Activated CD4-positive, alpha-beta memory T cell treated with anti-CD3 and anti-CD28 coated beads, Interleukin-2, amount 10 ng/mL, durations not matched to agents 7 days and 5 days (primary cell): Measurements from ENCODE around the gene NEUROD2. TPM values are rescaled to one million over a fixed set of nuclear protein-coding genes. Genes with fewer than 3 reads are reported as not detected.

Experiments
- CTCF ChIA-PET: fragments of 350-600 bp; sonication (Branson Sonifier 250); formaldehyde crosslinking; loops from one replicate; lab custom pipeline; 2021; ENCODE audit warnings: antibody characterized with exemption, inconsistent platforms; lab: Charles Lee
- POLR2A ChIA-PET: fragments of 350-600 bp; sonication (Branson Sonifier 250); formaldehyde crosslinking; loops from one replicate; lab custom pipeline; 2021; ENCODE audit warnings: antibody characterized with exemption; lab: Charles Lee
- DNase-seq: peaks from one replicate; pipeline ENCODE4 v3.0.0-alpha.2; 2020
- H3K27ac Mint-ChIP-seq: one replicate; pipeline ENCODE4 v1.8.0; 2021; ENCODE audit warnings: mild to moderate bottlenecking, mixed read lengths
- H3K27me3 Mint-ChIP-seq: one replicate; pipeline ENCODE4 v1.8.0; 2021; ENCODE audit warnings: mixed read lengths
- H3K36me3 Mint-ChIP-seq: one replicate; pipeline ENCODE4 v1.8.0; 2021; ENCODE audit warnings: low read depth, mixed read lengths
- H3K4me1 Mint-ChIP-seq: one replicate; pipeline ENCODE4 v1.8.0; 2021; ENCODE audit warnings: mixed read lengths
- H3K4me3 Mint-ChIP-seq: one replicate; pipeline ENCODE4 v1.8.0; 2021; ENCODE audit warnings: mild to moderate bottlenecking, mixed read lengths
- H3K9me3 Mint-ChIP-seq: one replicate; pipeline ENCODE4 v1.8.0; 2021; ENCODE audit warnings: mixed read lengths
- total RNA-seq, 2 experiments: library from RNA; stranded (reverse); gene quantifications; one replicate each; pipeline ENCODE4 v1.2.3, GENCODE V29; 2021

The NEUROD2 gene
- total RNA-seq, 2 experiments from 2014 or later = not detected

- ChIA-PET POLR2A (interaction anchor here (0.9 kb wide), 1 partner anchor 46 kb away, joined by 3 read pairs; the partner anchor contains the start of gene PGAP3), CTCF (interaction anchor here (0.7 to 0.9 kb wide), 2 partner anchors 9 to 18 kb away, joined by 3 read pairs; no protein-coding TSS in a partner anchor)
- H3K4me3 Mint-ChIP-seq = no peak overlapping the region
- no peaks in the 10 kb centered on the region for H3K9me3 Mint-ChIP-seq
- DNase-seq = no peak
- peaks cover 54% of the 10 kb centered on the region for H3K4me1 Mint-ChIP-seq
- H3K27ac Mint-ChIP-seq = no peak overlapping the region
- H3K27me3 Mint-ChIP-seq = no peaks in the 10 kb centered on the region
- no peaks in the 10 kb centered on the region for H3K36me3 Mint-ChIP-seq
These were observed 34.2 kb upstream of the NEUROD2 start for GRCh38 chr17:39641883-39642282.

- Mint-ChIP-seq H3K27ac (no peak overlapping the region), H3K36me3 (no peaks in the 10 kb centered on the region), H3K4me3 (no peak overlapping the region), H3K27me3 (no peaks in the 10 kb centered on the region), H3K4me1 (peaks cover 62% of the 10 kb centered on the region), H3K9me3 (no peaks in the 10 kb centered on the region)
- POLR2A ChIA-PET = interaction anchor here (0.9 kb wide), 1 partner anchor 47 kb away, joined by 3 read pairs; the partner anchor contains the start of gene PGAP3
- CTCF ChIA-PET = interaction anchor here (0.7 to 1.6 kb wide), 5 partner anchors 10 to 20 kb away, joined by 3 to 7 read pairs (median 3); no protein-coding TSS in a partner anchor
- DNase-seq = no peak
These were observed 33.4 kb upstream of the NEUROD2 start for GRCh38 chr17:39641097-39641496.

- H3K9me3 Mint-ChIP-seq = no peaks in the 10 kb centered on the region
- DNase-seq = no peak
- no peaks in the 10 kb centered on the region for H3K27me3 Mint-ChIP-seq
- H3K4me3 Mint-ChIP-seq = no peak overlapping the region
- CTCF ChIA-PET = interaction anchor here (1.1 to 1.6 kb wide), 4 partner anchors 13 to 28 kb away, joined by 3 to 7 read pairs (median 4); no protein-coding TSS in a partner anchor
- no peaks in the 10 kb centered on the region for H3K36me3 Mint-ChIP-seq
- H3K4me1 Mint-ChIP-seq = peaks cover 65% of the 10 kb centered on the region
- no peak overlapping the region for H3K27ac Mint-ChIP-seq
- POLR2A ChIA-PET = no interaction called here
These were observed 32.9 kb upstream of the NEUROD2 start for GRCh38 chr17:39640591-39641031.

- Mint-ChIP-seq H3K27me3 (no peaks in the 10 kb centered on the region), H3K9me3 (no peaks in the 10 kb centered on the region), H3K36me3 (no peaks in the 10 kb centered on the region), H3K4me3 (no peak overlapping the region), H3K27ac (no peak overlapping the region), H3K4me1 (peaks cover 65% of the 10 kb centered on the region)
- POLR2A ChIA-PET = no interaction called here
- no peak for DNase-seq
- CTCF ChIA-PET = interaction anchor here (1.3 to 9.1 kb wide), 5 partner anchors 14 to 91 kb away, joined by 3 to 151 read pairs (median 5); partner anchors contain the start of gene PPP1R1B
These were observed 32.1 kb upstream of the NEUROD2 start for GRCh38 chr17:39639566-39640458.

- Mint-ChIP-seq H3K36me3 (no peaks in the 10 kb centered on the region), H3K9me3 (no peaks in the 10 kb centered on the region), H3K27me3 (no peaks in the 10 kb centered on the region), H3K27ac (no peak overlapping the region), H3K4me1 (peaks cover 67% of the 10 kb centered on the region), H3K4me3 (no peak overlapping the region)
- ChIA-PET POLR2A (interaction anchor here (2.0 kb wide), 1 partner anchor 116 kb away, joined by 5 read pairs; no protein-coding TSS in a partner anchor), CTCF (interaction anchor here (1.3 to 9.1 kb wide), 6 partner anchors 13 to 92 kb away, joined by 5 to 151 read pairs (median 7); partner anchors contain the start of gene PPP1R1B)
- DNase-seq = no peak
These were observed 31.3 kb upstream of the NEUROD2 start for GRCh38 chr17:39639043-39639442.

- Mint-ChIP-seq H3K4me3 (peak overlapping the region; percentile 88), H3K27ac (peak overlapping the region; percentile 70), H3K9me3 (no peaks in the 10 kb centered on the region), H3K4me1 (peaks cover 60% of the 10 kb centered on the region), H3K36me3 (no peaks in the 10 kb centered on the region), H3K27me3 (no peaks in the 10 kb centered on the region)
- DNase-seq = no peak
- POLR2A ChIA-PET = interaction anchor here (1.0 to 2.0 kb wide), 7 partner anchors 11 to 289 kb away, joined by 3 to 7 read pairs (median 4); partner anchors contain the start of genes CDK12, LRRC3C, ORMDL3 and PGAP3
- CTCF ChIA-PET = interaction anchor here (0.9 to 9.1 kb wide), 7 partner anchors 12 to 91 kb away, joined by 3 to 151 read pairs (median 6); partner anchors contain the start of gene PPP1R1B
These were observed 30.6 kb upstream of the NEUROD2 start for GRCh38 chr17:39638317-39638716.

GRCh38 chr17:39636927-39637736 lies 29.4 kb upstream of the NEUROD2 start, which contains the start of gene STARD3:
TSS of gene STARD3 (plus strand) at chr17:39637144. CDS start at chr17:39653532, 16,388 bp downstream.
- peaks cover 50% of the 10 kb centered on the region for H3K4me1 Mint-ChIP-seq
- CTCF ChIA-PET = interaction anchor here (0.8 to 9.1 kb wide), 6 partner anchors 13 to 34 kb away, joined by 3 to 151 read pairs (median 4); partner anchors contain the start of gene PPP1R1B
- no peaks in the 10 kb centered on the region for H3K36me3 Mint-ChIP-seq
- peak; percentile 93 for DNase-seq
- POLR2A ChIA-PET = interaction anchor here (0.7 to 2.0 kb wide), 10 partner anchors 9 to 290 kb away, joined by 3 to 7 read pairs (median 3); partner anchors contain the start of genes CDK12, LRRC3C, ORMDL3 and PGAP3
- H3K4me3 Mint-ChIP-seq = peak within 1 kb of the TSS; percentile 88
- H3K9me3 Mint-ChIP-seq = no peaks in the 10 kb centered on the region
- no peaks in the 10 kb centered on the region for H3K27me3 Mint-ChIP-seq
- H3K27ac Mint-ChIP-seq = peak within 1 kb of the TSS; percentile 70

- Mint-ChIP-seq H3K27me3 (peaks cover 4% of the 10 kb centered on the region), H3K36me3 (no peaks in the 10 kb centered on the region), H3K4me1 (peaks cover 46% of the 10 kb centered on the region), H3K4me3 (peak overlapping the region; percentile 88), H3K9me3 (no peaks in the 10 kb centered on the region), H3K27ac (peak overlapping the region; percentile 70)
- POLR2A ChIA-PET = interaction anchor here (0.7 kb wide), 1 partner anchor 51 kb away, joined by 3 read pairs; the partner anchor contains the start of gene PGAP3
- CTCF ChIA-PET = interaction anchor here (9.1 kb wide), 1 partner anchor 14 kb away, joined by 151 read pairs; the partner anchor contains the start of gene PPP1R1B
- no peak for DNase-seq
These were observed 28.8 kb upstream of the NEUROD2 start for GRCh38 chr17:39636587-39636926.

GRCh38 chr17:39635614-39636176 lies 28.0 kb upstream of the NEUROD2 start:
- no peak overlapping the region for H3K27ac Mint-ChIP-seq
- POLR2A ChIA-PET = no interaction called here
- no peak for DNase-seq

GRCh38 chr17:39634384-39634871 lies 26.7 kb upstream of the NEUROD2 start:
- POLR2A ChIA-PET = interaction anchor here (0.8 to 1.0 kb wide), 2 partner anchors 11 to 182 kb away, joined by 4 to 7 read pairs; no protein-coding TSS in a partner anchor
- no peak overlapping the region for H3K4me3 Mint-ChIP-seq
- H3K27me3 Mint-ChIP-seq = peaks cover 14% of the 10 kb centered on the region
- no peaks in the 10 kb centered on the region for H3K36me3 Mint-ChIP-seq
- H3K9me3 Mint-ChIP-seq = no peaks in the 10 kb centered on the region
- H3K27ac Mint-ChIP-seq = no peak overlapping the region
- DNase-seq = no peak
- CTCF ChIA-PET = interaction anchor here (0.9 to 9.1 kb wide), 12 partner anchors 9 to 425 kb away, joined by 3 to 151 read pairs (median 4); partner anchors contain the start of genes PPP1R1B and PSMD3
- H3K4me1 Mint-ChIP-seq = peaks cover 40% of the 10 kb centered on the region

More at GRCh38 chr17:39635614-39636176, 28.0 kb upstream of the NEUROD2 start:
- Mint-ChIP-seq H3K4me3 (no peak overlapping the region), H3K36me3 (no peaks in the 10 kb centered on the region), H3K9me3 (no peaks in the 10 kb centered on the region), H3K4me1 (peaks cover 48% of the 10 kb centered on the region), H3K27me3 (peaks cover 10% of the 10 kb centered on the region)
- CTCF ChIA-PET = interaction anchor here (0.6 to 9.1 kb wide), 9 partner anchors 8 to 153 kb away, joined by 3 to 151 read pairs (median 4); partner anchors contain the start of gene PPP1R1B

- no peaks in the 10 kb centered on the region for H3K36me3 Mint-ChIP-seq
- CTCF ChIA-PET = interaction anchor here (1.3 to 9.1 kb wide), 6 partner anchors 12 to 120 kb away, joined by 3 to 151 read pairs (median 5); partner anchors contain the start of genes MIEN1 and PPP1R1B
- POLR2A ChIA-PET = interaction anchor here (0.7 to 2.0 kb wide), 3 partner anchors 11 to 54 kb away, joined by 3 to 6 read pairs (median 5); partner anchors contain the start of gene PGAP3
- no peak for DNase-seq
- H3K4me1 Mint-ChIP-seq = peaks cover 34% of the 10 kb centered on the region
- H3K27ac Mint-ChIP-seq = no peak overlapping the region
- H3K4me3 Mint-ChIP-seq = no peak overlapping the region
- no peaks in the 10 kb centered on the region for H3K9me3 Mint-ChIP-seq
- H3K27me3 Mint-ChIP-seq = peaks cover 17% of the 10 kb centered on the region
These were observed 26.0 kb upstream of the NEUROD2 start for GRCh38 chr17:39633570-39634183.
